MM.1S (cell line): ENCODE measurements around the gene KATNAL2.

Source experiments
- DNase-seq: peaks from one replicate; pipeline ENCODE4 v3.0.0-alpha.2; 2015
- H2AFZ ChIP-seq: fragments of 300-600 bp; sonication (generic); 2 replicates; pipeline ENCODE4 v1.6.0; 2016; ENCODE audit warnings: antibody characterized with exemption, low read length
- H3F3A ChIP-seq: fragments of 300-600 bp; sonication (generic); 2 replicates; pipeline ENCODE4 v1.6.1; 2016; ENCODE audit warnings: mild to moderate bottlenecking, antibody characterized with exemption, low read length, moderate library complexity, mixed read lengths; ENCODE audit not compliant: insufficient read depth
- H3K27ac ChIP-seq: fragments of 300-600 bp; sonication (generic); 2 replicates; pipeline ENCODE4 v1.5.1; 2016; ENCODE audit warnings: mild to moderate bottlenecking, low read length
- H3K27me3 ChIP-seq: fragments of 300-600 bp; sonication (generic); replicated peaks from 2 replicates; pipeline ENCODE4 v1.6.0; 2016; ENCODE audit warnings: low read length; ENCODE audit not compliant: insufficient read depth
- H3K36me3 ChIP-seq: fragments of 300-600 bp; sonication (generic); replicated peaks from 2 replicates; pipeline ENCODE4 v1.6.1; 2016; ENCODE audit warnings: mild to moderate bottlenecking, low read length, mixed read lengths; ENCODE audit not compliant: insufficient read depth
- H3K4me1 ChIP-seq: fragments of 300-600 bp; sonication (generic); 2 replicates; pipeline ENCODE4 v1.6.1; 2016; ENCODE audit warnings: low read length, mixed read lengths
- H3K4me2 ChIP-seq: fragments of 300-600 bp; sonication (generic); 2 replicates; pipeline ENCODE4 v1.6.0; 2016; ENCODE audit warnings: low read depth, low read length
- H3K4me3 ChIP-seq: fragments of 300-600 bp; sonication (generic); 2 replicates; pipeline ENCODE4 v1.5.1; 2016; ENCODE audit warnings: low read length, mixed read lengths
- H3K79me2 ChIP-seq: fragments of 300-600 bp; sonication (generic); 2 replicates; pipeline ENCODE4 v1.6.1; 2016; ENCODE audit warnings: mixed run types, low read length, mixed read lengths
- H3K9ac ChIP-seq: fragments of 300-600 bp; sonication (generic); 2 replicates; pipeline ENCODE4 v1.6.1; 2016; ENCODE audit warnings: low read length, mixed read lengths
- H3K9me2 ChIP-seq: fragments of 300-600 bp; sonication (generic); replicated peaks from 2 replicates; pipeline ENCODE4 v1.6.1; 2016; ENCODE audit warnings: mild to moderate bottlenecking, low read length, mixed read lengths; ENCODE audit not compliant: insufficient read depth
- H3K9me3 ChIP-seq: fragments of 300-600 bp; sonication (generic); replicated peaks from 2 replicates; pipeline ENCODE4 v1.6.1; 2016; ENCODE audit warnings: mild to moderate bottlenecking, low read length, mixed read lengths; ENCODE audit not compliant: insufficient read depth
- H4K20me1 ChIP-seq: fragments of 300-600 bp; sonication (generic); 2 replicates; pipeline ENCODE4 v1.6.1; 2016; ENCODE audit warnings: mild to moderate bottlenecking, low read length, moderate library complexity, mixed read lengths; ENCODE audit not compliant: insufficient read depth
- EZH2 ChIP-seq: fragments of 300-600 bp; sonication (generic); optimal IDR thresholded peaks from 2 replicates; pipeline ENCODE3; 2017; ENCODE audit warnings: low read depth, mild to moderate bottlenecking, antibody characterized with exemption, low read length, mixed read lengths
- EZH2phosphoT487 ChIP-seq: fragments of 300-600 bp; sonication (generic); IDR thresholded peaks from 2 replicates; pipeline ENCODE4 v1.6.1; 2018; ENCODE audit warnings: antibody characterized with exemption, low read length
- TF ChIP-seq, protein P1 (sequence below): fragments of 300-600 bp; sonication (generic); IDR thresholded peaks from 2 replicates; pipeline ENCODE4 v1.5.1; 2016; ENCODE audit warnings: antibody characterized with exemption, low read length, mixed read lengths

Gene KATNAL2

DNA sequence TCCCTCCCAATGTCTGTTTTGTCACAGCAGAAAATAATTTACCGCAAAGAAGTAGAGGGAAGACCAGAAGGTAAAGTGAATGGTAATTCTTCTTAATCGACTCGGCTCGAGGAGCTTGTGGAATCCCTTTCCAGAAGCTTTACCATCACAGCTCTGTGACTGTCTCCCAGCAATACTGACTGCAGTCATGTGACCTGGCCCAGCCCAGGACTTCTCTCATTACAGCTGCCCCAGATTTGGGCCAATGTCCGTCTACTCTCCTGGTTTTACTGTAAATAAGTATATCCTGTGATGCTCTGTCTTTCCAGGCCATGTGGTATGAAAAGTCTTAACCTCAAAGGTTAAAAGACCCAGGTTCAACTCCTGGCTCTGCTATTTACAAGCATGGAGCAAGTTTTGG is 137.0 kb downstream of the KATNAL2 start:
- H3K9me3 ChIP-seq, result no peaks in the 10 kb centered on the region
- H3K4me2 ChIP-seq, result no peak overlapping the region
- no peak for TF ChIP-seq EZH2
- TF ChIP-seq, protein P1, sequence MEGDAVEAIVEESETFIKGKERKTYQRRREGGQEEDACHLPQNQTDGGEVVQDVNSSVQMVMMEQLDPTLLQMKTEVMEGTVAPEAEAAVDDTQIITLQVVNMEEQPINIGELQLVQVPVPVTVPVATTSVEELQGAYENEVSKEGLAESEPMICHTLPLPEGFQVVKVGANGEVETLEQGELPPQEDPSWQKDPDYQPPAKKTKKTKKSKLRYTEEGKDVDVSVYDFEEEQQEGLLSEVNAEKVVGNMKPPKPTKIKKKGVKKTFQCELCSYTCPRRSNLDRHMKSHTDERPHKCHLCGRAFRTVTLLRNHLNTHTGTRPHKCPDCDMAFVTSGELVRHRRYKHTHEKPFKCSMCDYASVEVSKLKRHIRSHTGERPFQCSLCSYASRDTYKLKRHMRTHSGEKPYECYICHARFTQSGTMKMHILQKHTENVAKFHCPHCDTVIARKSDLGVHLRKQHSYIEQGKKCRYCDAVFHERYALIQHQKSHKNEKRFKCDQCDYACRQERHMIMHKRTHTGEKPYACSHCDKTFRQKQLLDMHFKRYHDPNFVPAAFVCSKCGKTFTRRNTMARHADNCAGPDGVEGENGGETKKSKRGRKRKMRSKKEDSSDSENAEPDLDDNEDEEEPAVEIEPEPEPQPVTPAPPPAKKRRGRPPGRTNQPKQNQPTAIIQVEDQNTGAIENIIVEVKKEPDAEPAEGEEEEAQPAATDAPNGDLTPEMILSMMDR, result no peak
- TF ChIP-seq EZH2phosphoT487, result no peak
- H3K9me2 ChIP-seq, result no peaks in the 10 kb centered on the region
- H3F3A ChIP-seq, result no peaks in the 10 kb centered on the region
- H3K9ac ChIP-seq, result no peak overlapping the region
- H4K20me1 ChIP-seq, result no peaks in the 10 kb centered on the region
- H3K27ac ChIP-seq, result no peak overlapping the region
- no peaks in the 10 kb centered on the region for H3K4me1 ChIP-seq
- no peak overlapping the region for H2AFZ ChIP-seq
- DNase-seq, result no peak
- H3K4me3 ChIP-seq, result no peak overlapping the region
- H3K79me2 ChIP-seq, result no peaks in the 10 kb centered on the region
- no peaks in the 10 kb centered on the region for H3K36me3 ChIP-seq
- H3K27me3 ChIP-seq, result no peaks in the 10 kb centered on the region

GRCh38 chr18:47062471-47062870 is 145.1 kb downstream of the KATNAL2 start:
- no peak overlapping the region for H3K9ac ChIP-seq
- H3K27ac ChIP-seq, result no peak overlapping the region
- no peaks in the 10 kb centered on the region for H3K27me3 ChIP-seq
- TF ChIP-seq, protein P1, result no peak
- no peak for TF ChIP-seq EZH2
- TF ChIP-seq EZH2phosphoT487, result no peak
- no peaks in the 10 kb centered on the region for H3K9me3 ChIP-seq
- H3K4me1 ChIP-seq, result no peaks in the 10 kb centered on the region
- H2AFZ ChIP-seq, result no peak overlapping the region
- no peaks in the 10 kb centered on the region for H3K79me2 ChIP-seq
- H3K36me3 ChIP-seq, result no peaks in the 10 kb centered on the region
- no peaks in the 10 kb centered on the region for H4K20me1 ChIP-seq
- no peaks in the 10 kb centered on the region for H3F3A ChIP-seq
- H3K4me2 ChIP-seq, result no peak overlapping the region
- no peak for DNase-seq
- H3K9me2 ChIP-seq, result no peaks in the 10 kb centered on the region
- no peak overlapping the region for H3K4me3 ChIP-seq

GRCh38 chr18:47063096-47063495 is 145.7 kb downstream of the KATNAL2 start:
- Histone ChIP-seq H3K4me1 (no peaks in the 10 kb centered on the region), H2AFZ (no peak overlapping the region), H3K27me3 (no peaks in the 10 kb centered on the region), H3F3A (no peaks in the 10 kb centered on the region), H3K4me3 (no peak overlapping the region), H3K27ac (no peak overlapping the region), H4K20me1 (no peaks in the 10 kb centered on the region), H3K79me2 (no peaks in the 10 kb centered on the region), H3K4me2 (no peak overlapping the region), H3K9ac (no peak overlapping the region), H3K36me3 (no peaks in the 10 kb centered on the region), H3K9me3 (no peaks in the 10 kb centered on the region), H3K9me2 (no peaks in the 10 kb centered on the region)
- TF ChIP-seq, protein P1, result no peak
- TF ChIP-seq EZH2phosphoT487 (no peak), EZH2 (no peak)
- no peak for DNase-seq
